Glomerular endothelial cell (primary cell): ENCODE results near the gene SPATA33. TPM values are rescaled to one million over a fixed set of nuclear protein-coding genes. Genes with fewer than 3 reads are reported as not detected.
"Not testable (repeated sequence)": the region's sequence is repeated elsewhere in the genome, so short reads cannot be mapped to it uniquely, and the experiment has no call there.

Experiments
- DNase-seq: peaks from one replicate; pipeline ENCODE4 v3.0.0-alpha.2; 2011; ENCODE audit warnings: low read depth, low spot score; ENCODE audit errors: extremely low read depth
- total RNA-seq: library from RNA; depleted of rRNA; stranded (reverse); fragments of >200 nt; gene quantifications from 2 replicates; pipeline ENCODE4 v1.2.3, GENCODE V29; 2015

SPATA33 gene
- total RNA-seq, 1 donor from 2014 or later: 10.0 TPM

DNA sequence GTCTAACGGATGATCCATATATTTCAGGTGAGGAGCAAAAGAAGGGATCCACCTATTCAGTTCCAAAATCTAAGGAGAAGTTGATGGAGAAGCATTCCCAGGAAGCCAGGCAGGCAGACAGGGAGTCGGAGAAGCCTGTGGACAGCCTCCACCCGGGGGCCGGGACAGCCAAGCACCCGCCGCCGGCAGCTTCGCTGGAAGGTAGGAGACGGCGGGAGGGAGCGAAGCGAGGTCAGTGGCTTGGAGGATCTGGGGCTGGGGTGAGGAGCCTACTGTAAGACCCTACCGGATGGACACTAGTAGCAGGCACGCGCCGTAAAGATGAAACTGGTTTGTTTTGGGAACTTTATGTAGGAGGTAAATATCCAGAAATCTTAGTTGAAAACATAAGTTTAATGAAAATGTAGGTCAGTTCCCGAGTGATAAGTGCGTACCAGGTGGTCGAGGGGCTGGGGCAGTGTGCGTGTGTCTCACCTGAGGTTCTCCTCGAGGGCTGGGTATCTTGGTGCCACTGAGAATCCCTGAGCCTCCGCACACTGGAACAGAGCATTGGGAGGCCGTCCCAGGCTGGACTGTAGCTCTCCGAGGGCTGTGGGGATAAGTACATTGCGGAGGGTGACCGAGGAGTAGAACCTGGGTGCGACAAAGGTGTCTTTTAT, 714 bp downstream of the SPATA33 start:
- no peak for DNase-seq

DNA sequence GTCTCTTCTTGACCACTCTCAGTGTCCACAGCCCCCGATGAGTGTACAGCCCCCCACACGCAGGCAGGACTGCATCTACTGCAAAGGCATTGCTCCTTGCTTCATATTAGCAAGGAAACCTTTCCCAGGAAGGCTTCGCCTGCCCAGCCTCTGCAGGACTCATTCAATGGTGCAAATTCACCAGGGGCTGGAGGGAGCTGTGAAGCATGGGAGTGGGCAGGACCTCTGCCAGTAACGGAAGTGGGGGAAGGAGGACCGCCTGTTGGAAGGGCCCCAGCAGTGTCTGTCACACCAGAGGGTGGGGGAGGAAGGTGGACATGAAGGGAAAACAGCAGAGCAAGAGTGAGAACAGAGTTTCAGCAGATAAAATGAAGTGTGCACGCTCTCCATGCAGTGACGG, 2.5 kb downstream of the SPATA33 start:
- DNase-seq: no peak

GRCh38 chr16:89661215-89661614, 3.6 kb downstream of the SPATA33 start:
- DNase-seq: no peak

- not testable (repeated sequence) for DNase-seq
These were observed 6.6 kb downstream of the SPATA33 start for GRCh38 chr16:89664238-89664637.

DNA sequence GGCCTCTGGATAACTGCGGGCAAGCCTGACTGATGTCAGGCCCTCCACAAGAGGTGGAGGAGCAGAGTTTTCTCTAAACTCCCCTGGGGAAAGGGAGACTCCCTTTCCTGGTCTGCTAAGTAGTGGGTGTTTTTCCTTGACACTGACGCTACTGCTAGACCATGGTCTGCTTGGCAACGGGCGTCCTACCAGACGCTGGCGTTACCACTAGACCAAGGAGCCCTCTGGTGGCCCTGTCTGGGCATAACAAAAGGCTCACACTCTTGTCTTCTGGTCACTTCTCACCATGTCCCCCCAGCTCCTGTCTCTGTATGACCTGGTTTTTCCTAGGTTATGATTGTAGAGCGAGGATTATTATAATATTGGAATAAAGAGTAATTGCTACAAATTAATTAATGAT, 9.4 kb downstream of the SPATA33 start:
- DNase-seq: not testable (repeated sequence)

- no peak for DNase-seq
These were observed 10.0 kb downstream of the SPATA33 start for GRCh38 chr16:89667633-89668032.

DNA sequence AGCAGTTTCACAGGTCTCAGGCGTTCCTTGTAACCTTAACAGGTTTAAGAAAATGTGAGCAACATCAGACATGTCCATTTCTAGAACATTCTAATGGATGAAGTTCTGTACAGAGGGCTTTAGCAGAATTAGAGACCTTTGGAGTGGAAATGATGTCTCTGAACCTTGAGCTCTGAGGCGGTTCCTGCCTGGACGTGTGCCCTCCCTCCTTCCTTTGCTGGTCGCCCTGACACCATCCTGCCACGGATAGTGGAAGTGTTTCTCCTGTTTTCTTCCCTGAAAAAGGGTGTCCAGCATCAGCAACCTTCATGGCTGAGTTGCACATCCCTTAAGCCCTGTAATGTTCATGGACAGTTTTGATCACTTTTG, 11.1 kb downstream of the SPATA33 start:
- no peak for DNase-seq

DNA sequence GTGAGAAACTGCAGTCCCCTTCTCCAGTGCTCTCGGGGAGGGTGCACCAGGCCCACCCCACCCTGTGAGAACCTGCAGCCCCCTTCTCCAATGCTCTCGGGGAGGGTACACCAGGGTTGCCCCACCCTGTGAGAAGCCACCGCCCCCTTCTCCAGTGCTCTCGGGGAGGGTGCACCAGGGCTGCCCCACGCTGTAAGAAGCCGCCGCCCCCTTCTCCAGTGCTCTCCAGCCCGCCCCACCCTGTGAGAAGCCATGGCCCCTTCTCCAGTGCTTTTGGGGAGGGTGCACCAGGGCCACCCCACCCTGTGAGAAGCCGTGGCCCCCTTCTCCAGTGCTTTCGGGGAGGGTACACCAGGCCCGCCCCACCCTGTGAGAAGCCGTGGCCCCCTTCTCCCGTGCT, 12.1 kb downstream of the SPATA33 start:
- no peak for DNase-seq

DNA sequence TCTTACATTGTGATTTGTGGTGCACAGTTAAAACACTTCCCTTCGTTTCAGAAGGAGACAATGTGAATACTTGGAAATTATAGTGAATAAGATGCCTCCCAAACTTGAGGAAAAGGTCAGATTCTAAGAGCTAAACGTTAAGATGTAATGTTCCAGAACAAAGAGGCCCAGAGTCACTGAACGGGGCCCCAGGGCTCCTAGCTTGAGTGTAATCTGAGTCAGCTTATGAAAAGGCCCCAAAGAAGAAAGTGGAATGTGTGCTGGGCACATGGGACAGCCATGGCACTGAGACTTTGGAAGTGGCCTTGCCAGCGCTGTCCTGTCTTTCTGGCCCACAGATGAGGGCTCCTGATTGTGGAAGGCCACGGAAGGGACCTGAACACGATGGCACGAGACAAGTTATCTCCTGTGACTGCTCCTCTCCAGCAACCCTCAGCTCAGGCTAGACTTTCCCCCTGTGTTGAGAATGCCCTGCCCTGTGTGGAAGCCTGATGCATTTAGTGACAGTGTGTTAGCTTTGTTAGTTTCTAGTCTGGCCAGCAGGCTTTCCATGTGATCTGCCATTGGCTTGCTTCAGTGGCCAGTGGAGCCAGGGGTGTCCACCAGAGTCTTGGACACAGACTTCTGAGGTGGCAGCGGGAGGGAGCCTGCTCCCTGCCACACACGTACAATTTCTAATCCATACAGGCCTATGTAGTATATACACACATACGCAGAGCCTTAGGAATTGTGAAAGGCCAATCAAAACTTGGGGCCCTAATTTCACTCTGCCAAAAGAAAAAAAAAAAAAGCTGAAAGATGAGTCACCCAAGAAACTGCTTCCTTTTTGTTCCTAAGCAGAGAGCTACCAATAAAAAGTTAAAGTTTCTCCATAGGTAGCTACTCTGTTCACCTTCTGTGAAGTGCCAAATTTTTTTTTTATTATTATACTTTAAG, 13.1 kb downstream of the SPATA33 start:
- no peak for DNase-seq

- not testable (repeated sequence) for DNase-seq
These were observed 13.9 kb downstream of the SPATA33 start for GRCh38 chr16:89671565-89671964.

DNA sequence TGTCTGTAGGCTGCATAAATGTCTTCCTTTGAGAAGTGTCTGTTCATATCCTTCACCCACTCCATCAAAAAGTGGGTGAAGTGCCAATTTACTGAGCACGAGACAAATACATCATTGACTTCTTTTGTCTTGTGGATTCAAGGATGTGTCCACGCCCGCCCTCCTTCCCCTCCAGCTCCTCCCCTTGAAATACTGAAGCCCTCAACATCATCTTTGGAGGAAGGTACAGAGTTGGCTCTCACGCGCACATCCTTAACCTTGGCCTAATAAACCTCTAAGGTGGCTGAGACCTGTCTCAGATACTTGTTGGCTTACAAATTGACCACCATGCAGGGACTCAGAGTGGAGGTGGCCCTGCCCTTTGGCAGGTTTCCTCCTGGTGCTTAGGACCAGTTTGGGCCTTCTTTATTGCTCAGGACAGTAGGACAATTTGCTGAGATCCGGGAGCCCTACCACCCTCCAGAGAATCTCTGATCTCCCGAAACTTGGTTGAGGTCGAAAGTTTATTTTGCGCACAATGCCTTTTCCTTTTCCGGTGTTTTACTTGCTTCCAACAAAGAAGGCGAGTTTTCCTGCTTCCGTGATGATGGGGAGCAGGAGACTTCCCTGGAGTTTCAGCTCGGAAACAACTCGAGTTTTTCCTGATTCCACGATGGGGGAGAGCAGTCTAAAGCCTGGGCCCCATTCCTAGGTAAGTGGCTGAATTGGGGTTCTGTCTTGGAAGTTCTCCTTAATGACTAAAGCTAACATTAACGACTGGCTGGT, 14.7 kb downstream of the SPATA33 start:
- DNase-seq: no peak

- DNase-seq: no peak
These were observed 20.6 kb downstream of the SPATA33 start for GRCh38 chr16:89678258-89678657.

GRCh38 chr16:89685916-89686315, 28.3 kb downstream of the SPATA33 start:
- no peak for DNase-seq

GRCh38 chr16:89686520-89687091, 29.0 kb downstream of the SPATA33 start, which contains the start of gene CDK10:
TSS of gene CDK10 (plus strand) at chr16:89686689. CDS start at chr16:89686711, 22 bp downstream.
- no peak for DNase-seq

GRCh38 chr16:89687092-89687940, 29.7 kb downstream of the SPATA33 start:
- DNase-seq: no peak

DNA sequence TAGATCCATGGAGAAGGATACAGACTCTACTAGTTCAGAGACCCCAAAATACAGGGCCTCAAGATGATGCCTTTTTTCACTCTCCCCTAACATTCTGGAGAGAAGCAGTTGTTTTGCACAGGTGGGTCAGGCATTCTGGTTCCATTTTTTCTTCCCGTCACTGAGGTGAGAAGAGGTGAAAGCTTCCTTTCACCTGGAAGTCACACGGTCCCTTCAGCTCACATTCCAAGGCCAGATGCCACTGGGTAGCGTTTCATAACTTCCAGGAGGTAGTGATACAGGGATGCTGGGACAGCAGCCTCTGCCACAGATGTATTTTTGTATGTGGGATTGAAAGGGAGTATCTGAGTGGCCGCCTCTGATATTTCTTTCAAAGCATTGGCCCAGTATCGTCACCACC, 30.8 kb downstream of the SPATA33 start:
- DNase-seq: no peak

- DNase-seq: no peak
These were observed 31.5 kb downstream of the SPATA33 start for GRCh38 chr16:89689142-89689541.

- DNase-seq: not testable (repeated sequence)
These were observed 32.0 kb downstream of the SPATA33 start for GRCh38 chr16:89689621-89690020.

- no peak for DNase-seq
These were observed 32.8 kb downstream of the SPATA33 start for GRCh38 chr16:89690392-89690901.
